Neural cell (in vitro differentiated cells): ENCODE data around the gene SAMD4A. TPM values are rescaled to one million over a fixed set of nuclear protein-coding genes. Genes with fewer than 3 reads are reported as not detected.

ENCODE experiments used
- H2AFZ ChIP-seq: fragments of 200-600, 300-800 bp; sonication (generic), shearing (Covaris generic); 2 replicates; pipeline ENCODE4 v1.6.0; 2014; ENCODE audit warnings: low read depth, mild to moderate bottlenecking, antibody characterized with exemption, low read length, moderate library complexity
- H3F3A ChIP-seq: fragments of 200-600 bp; shearing (Covaris generic); 2 replicates; pipeline ENCODE4 v1.6.1; 2016; ENCODE audit warnings: mild to moderate bottlenecking, moderate library complexity, mixed read lengths, antibody characterized with exemption, low read length; ENCODE audit not compliant: insufficient read depth, poor library complexity, severe bottlenecking
- H3K27ac ChIP-seq: fragments of 200-600, 300-800 bp; sonication (generic), shearing (Covaris generic); 2 replicates; pipeline ENCODE4 v1.5.1; 2014; ENCODE audit warnings: mild to moderate bottlenecking, low read length, moderate library complexity
- H3K27me3 ChIP-seq: fragments of 300-800, 200-600 bp; sonication (generic), shearing (Covaris generic); 2 replicates; pipeline ENCODE4 v1.6.0; 2014; ENCODE audit warnings: mild to moderate bottlenecking, low read depth, low read length, moderate library complexity; ENCODE audit not compliant: insufficient read depth
- H3K36me3 ChIP-seq: fragments of 300-800, 200-600 bp; sonication (generic), shearing (Covaris generic); 2 replicates; pipeline ENCODE4 v1.5.1; 2014; ENCODE audit warnings: mild to moderate bottlenecking, antibody characterized with exemption, low read length, moderate library complexity; ENCODE audit not compliant: insufficient read depth
- H3K4me2 ChIP-seq: fragments of 300-800, 200-600 bp; sonication (generic), shearing (Covaris generic); 2 replicates; pipeline ENCODE4 v1.6.0; 2014; ENCODE audit warnings: mild to moderate bottlenecking, low read length
- H3K4me3 ChIP-seq: fragments of 300-800, 200-600 bp; sonication (generic), shearing (Covaris generic); 2 replicates; pipeline ENCODE4 v1.5.1; 2014; ENCODE audit warnings: mild to moderate bottlenecking, low read length, moderate library complexity
- H3K79me2 ChIP-seq: fragments of 200-600 bp; shearing (Covaris generic); replicated peaks from 2 replicates; pipeline ENCODE4 v1.6.0; 2014; ENCODE audit warnings: mild to moderate bottlenecking, low read length, moderate library complexity; ENCODE audit not compliant: insufficient read depth
- H3K9ac ChIP-seq: fragments of 300-800, 200-600 bp; sonication (generic), shearing (Covaris generic); 2 replicates; pipeline ENCODE4 v1.6.1; 2016; ENCODE audit warnings: mild to moderate bottlenecking, low read length, mixed read lengths
- H3K9me2 ChIP-seq: fragments of 200-600 bp; shearing (Covaris generic); 2 replicates; pipeline ENCODE4 v1.6.1; 2016; ENCODE audit warnings: mild to moderate bottlenecking, low read length, mixed read lengths; ENCODE audit not compliant: insufficient read depth
- H3K9me3 ChIP-seq: fragments of 200-600, 300-800 bp; sonication (generic), shearing (Covaris generic); 2 replicates; pipeline ENCODE4 v1.6.1; 2016; ENCODE audit warnings: mild to moderate bottlenecking, mixed run types, low read length, moderate library complexity, mixed read lengths
- H4K20me1 ChIP-seq: fragments of 200-600 bp; shearing (Covaris generic); 2 replicates; pipeline ENCODE4 v1.6.1; 2016; ENCODE audit warnings: mild to moderate bottlenecking, mixed run types; ENCODE audit not compliant: insufficient read depth
- CTCF ChIP-seq: fragments of 450-650 bp; IDR thresholded peaks from 2 replicates; pipeline ENCODE4 v1.5.1; 2014; ENCODE audit warnings: antibody characterized with exemption, mild to moderate bottlenecking, moderate library complexity; ENCODE audit not compliant: poor library complexity, severe bottlenecking
- EP300 ChIP-seq: fragments of 450-650 bp; conservative IDR thresholded peaks from 2 replicates; pipeline ENCODE4 v1.6.1; 2014; ENCODE audit warnings: antibody characterized with exemption, mild to moderate bottlenecking, moderate library complexity; ENCODE audit not compliant: poor library complexity, severe bottlenecking
- EZH2 ChIP-seq: fragments of 200-600, 300-800 bp; shearing (Covaris generic), sonication (generic); IDR thresholded peaks from 2 replicates; pipeline ENCODE4 v1.6.1; 2014; ENCODE audit warnings: antibody characterized with exemption, low read length, borderline replicate concordance, mild to moderate bottlenecking; ENCODE audit not compliant: insufficient read depth, poor library complexity, severe bottlenecking
- MXI1 ChIP-seq: fragments of 450-650 bp; conservative IDR thresholded peaks from 2 replicates; pipeline ENCODE4 v1.6.1; 2014; ENCODE audit warnings: antibody characterized with exemption, mild to moderate bottlenecking; ENCODE audit not compliant: poor library complexity, severe bottlenecking
- POLR2AphosphoS5 ChIP-seq: IDR thresholded peaks from 2 replicates; pipeline ENCODE4 v1.6.1; 2012
- RAD21 ChIP-seq: fragments of 450-650 bp; conservative IDR thresholded peaks from 2 replicates; pipeline ENCODE4 v1.6.1; 2014; ENCODE audit warnings: antibody characterized with exemption, mild to moderate bottlenecking, moderate library complexity
- REST ChIP-seq: IDR thresholded peaks from 2 replicates; pipeline ENCODE4 v1.6.1; 2012; ENCODE audit warnings: borderline replicate concordance
- SMC3 ChIP-seq: fragments of 450-650 bp; conservative IDR thresholded peaks from 2 replicates; pipeline ENCODE4 v1.6.1; 2014; ENCODE audit warnings: antibody characterized with exemption, mild to moderate bottlenecking, moderate library complexity; ENCODE audit not compliant: poor library complexity
- TAF1 ChIP-seq: IDR thresholded peaks from 2 replicates; pipeline ENCODE4 v1.6.1; 2012; ENCODE audit warnings: low read depth
- polyA plus RNA-seq: library from polyadenylated mRNA; depleted of rRNA; stranded (reverse); fragments of >200 nt; gene quantifications from 2 replicates; pipeline ENCODE4 v1.2.3, GENCODE V29; 2014

Gene SAMD4A
- polyA plus RNA-seq, 1 donor from 2014 or later: 1.0 TPM

DNA sequence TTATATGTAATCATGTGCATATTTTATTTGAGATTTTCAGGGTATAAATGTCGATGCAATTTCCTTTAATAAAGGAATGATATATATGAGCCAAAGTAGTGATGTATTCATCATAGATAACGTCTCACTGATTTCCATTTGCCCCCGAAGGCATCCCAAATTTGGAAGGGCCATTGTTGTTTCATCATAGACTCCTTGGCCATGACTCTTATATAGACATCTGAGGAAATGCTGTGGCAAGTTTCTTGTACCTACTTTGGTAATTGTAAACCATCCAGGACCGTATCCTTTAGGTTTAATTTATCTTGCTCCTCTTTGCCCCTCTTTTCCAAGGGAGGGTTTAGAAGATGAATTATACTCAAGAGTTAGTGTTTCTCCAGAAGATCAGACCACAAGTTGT lies 84.7 kb downstream of the SAMD4A start (continued):
- TF ChIP-seq MXI1 (no peak), EZH2 (no peak)

GRCh38 chr14:54652188-54652587 lies 85.3 kb downstream of the SAMD4A start:
- H3K36me3 ChIP-seq: no peaks in the 10 kb centered on the region
- no peaks in the 10 kb centered on the region for H3K9me3 ChIP-seq
- no peaks in the 10 kb centered on the region for H3K27me3 ChIP-seq
- TF ChIP-seq REST: no peak
- no peaks in the 10 kb centered on the region for H3K79me2 ChIP-seq
- H3K4me3 ChIP-seq: no peak overlapping the region
- H3F3A ChIP-seq: no peaks in the 10 kb centered on the region
- H4K20me1 ChIP-seq: no peaks in the 10 kb centered on the region
- H3K4me2 ChIP-seq: no peak overlapping the region
- no peaks in the 10 kb centered on the region for H3K9me2 ChIP-seq
- no peak overlapping the region for H3K9ac ChIP-seq
- no peak overlapping the region for H2AFZ ChIP-seq
- H3K27ac ChIP-seq: no peak overlapping the region

DNA sequence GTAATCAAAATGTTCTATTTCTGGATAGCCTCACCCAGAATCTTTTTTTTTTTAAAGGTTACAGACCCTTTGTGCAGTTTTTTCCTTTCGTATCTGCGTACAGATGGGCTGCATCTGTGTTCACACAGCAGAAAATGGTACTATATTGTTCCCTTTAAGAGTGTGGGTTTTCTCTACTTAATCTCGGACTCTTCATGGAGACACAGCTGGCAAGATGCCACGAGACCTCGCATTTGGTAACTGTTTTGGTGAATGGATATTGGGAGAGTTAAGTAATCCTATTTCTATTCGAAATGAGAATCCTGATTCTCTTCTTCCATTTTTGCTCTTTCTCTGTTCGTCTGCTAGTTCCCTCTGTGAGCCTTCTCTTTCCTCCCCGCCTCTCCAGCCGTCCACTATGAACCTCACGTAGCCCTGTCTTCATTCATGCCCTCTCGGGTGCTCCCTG lies 85.7 kb downstream of the SAMD4A start:
- Histone ChIP-seq H3K4me2 (no peak overlapping the region), H3K4me3 (no peak overlapping the region), H3K27ac (no peak overlapping the region), H3K27me3 (no peaks in the 10 kb centered on the region), H3K9me3 (no peaks in the 10 kb centered on the region), H3K9me2 (no peaks in the 10 kb centered on the region), H3K9ac (no peak overlapping the region), H3K79me2 (no peaks in the 10 kb centered on the region), H3F3A (no peaks in the 10 kb centered on the region), H2AFZ (no peak overlapping the region), H4K20me1 (no peaks in the 10 kb centered on the region), H3K36me3 (no peaks in the 10 kb centered on the region)
- TF ChIP-seq TAF1: no peak

DNA sequence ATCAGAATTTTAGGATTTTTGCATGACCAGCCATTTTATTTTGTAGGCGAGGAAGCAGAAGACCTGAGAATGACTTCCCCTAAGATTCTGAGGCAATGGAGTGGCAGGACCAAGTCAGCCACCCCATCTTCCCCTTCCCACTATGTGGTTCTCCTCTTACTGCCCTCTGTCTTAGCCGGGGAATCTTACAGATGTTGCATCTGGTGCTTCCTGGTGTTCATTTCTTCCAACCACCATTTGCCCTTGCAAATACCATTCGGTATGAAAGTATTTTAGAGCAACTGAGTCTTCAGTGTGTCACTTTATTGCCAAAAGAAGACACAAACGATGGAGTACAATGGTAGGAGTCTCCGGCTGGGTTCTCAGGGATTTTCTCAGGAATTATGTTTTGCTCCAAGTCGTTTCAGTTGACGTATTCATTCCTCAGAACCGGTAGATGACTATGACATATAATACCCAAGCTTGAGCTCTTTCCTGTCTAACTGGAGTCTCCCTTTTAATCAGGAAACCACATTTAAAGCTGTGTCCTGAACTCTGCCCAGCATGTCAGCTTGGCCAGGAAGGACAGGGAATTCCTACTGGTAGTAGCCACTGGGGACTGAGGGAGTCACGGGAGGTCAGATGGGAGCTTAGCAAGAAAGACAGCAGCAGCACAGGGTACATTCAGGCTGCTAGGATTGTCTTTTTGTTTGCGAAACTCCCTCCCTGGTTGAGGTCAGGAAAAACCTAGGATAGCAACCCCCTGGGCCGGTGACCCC lies 87.0 kb downstream of the SAMD4A start:
- H4K20me1 ChIP-seq: no peaks in the 10 kb centered on the region
- H3K27ac ChIP-seq: no peak overlapping the region
- no peaks in the 10 kb centered on the region for H3F3A ChIP-seq
- TF ChIP-seq EP300: no peak
- TF ChIP-seq MXI1: no peak
- no peak for TF ChIP-seq RAD21
- no peak for TF ChIP-seq POLR2AphosphoS5
- no peak for TF ChIP-seq CTCF
- no peak for TF ChIP-seq SMC3
- no peak for TF ChIP-seq REST
- no peak for TF ChIP-seq TAF1
- no peak for TF ChIP-seq EZH2
- H3K36me3 ChIP-seq: no peaks in the 10 kb centered on the region
- H3K9ac ChIP-seq: no peak overlapping the region
- no peaks in the 10 kb centered on the region for H3K9me3 ChIP-seq
- H2AFZ ChIP-seq: no peak overlapping the region
- H3K27me3 ChIP-seq: no peaks in the 10 kb centered on the region
- no peak overlapping the region for H3K4me2 ChIP-seq
- no peaks in the 10 kb centered on the region for H3K79me2 ChIP-seq
- H3K4me3 ChIP-seq: no peak overlapping the region
- H3K9me2 ChIP-seq: no peaks in the 10 kb centered on the region
